Putamen (tissue), 1 donor: ENCODE data around the gene ENOX1.
A peak's percentile ranks its signal among the peaks of the same experiment; 100 is the strongest.

ENCODE experiments used
- DNase-seq: peaks from one replicate; pipeline ENCODE4 v3.0.0-alpha.2; 2016; ENCODE audit warnings: low spot score

The ENOX1 gene

GRCh38 chr13:43608400-43609137, 178.2 kb downstream of the ENOX1 start:
- DNase-seq: no peak

DNA sequence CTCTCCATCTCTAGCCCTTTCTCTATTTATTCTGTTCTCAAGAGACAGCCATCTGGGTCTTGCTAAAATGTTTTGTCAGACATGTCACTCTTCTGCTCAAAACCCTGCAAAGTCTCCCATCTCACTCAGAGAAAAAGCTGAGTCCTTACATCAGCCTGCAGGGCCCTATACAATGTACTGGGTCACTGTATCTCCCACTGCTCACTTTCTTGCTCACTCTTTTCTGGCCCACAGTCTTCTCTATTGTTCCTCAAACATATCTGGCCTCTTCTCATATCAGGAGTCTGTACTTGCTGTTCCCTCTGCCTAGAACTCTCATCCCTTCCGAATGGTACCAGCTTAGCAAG, 189.2 kb downstream of the ENOX1 start:
- DNase-seq: no peak

DNA sequence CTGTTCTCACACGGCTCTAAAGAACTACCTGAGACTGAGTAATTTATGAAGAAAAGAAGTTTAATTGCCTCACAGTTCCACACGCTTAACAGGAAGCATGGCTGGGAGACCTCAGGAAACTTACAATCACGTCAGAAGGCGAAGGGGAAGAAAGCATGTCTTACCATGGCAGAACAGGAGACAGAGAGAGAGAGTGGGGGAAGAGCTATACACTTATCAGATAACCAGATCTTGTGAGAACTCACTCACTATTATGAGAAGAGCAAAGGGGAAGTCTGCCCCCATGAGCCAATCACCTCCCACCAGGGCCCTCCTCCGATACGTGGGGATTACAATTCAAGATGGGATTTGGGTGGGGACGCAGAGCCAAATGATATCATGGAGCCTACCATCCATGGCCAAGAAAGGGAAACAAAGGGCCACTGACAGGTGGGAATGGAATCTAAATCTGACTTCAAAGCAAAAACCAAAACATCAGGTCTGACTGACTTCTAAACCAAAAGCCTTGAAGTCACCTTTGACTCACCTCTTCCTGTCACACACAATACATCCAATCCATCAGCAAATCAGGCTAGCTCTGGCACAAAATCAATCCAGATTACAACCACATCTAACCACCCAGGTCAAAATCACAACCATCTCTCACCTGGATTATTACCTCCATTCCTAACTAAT, 189.7 kb downstream of the ENOX1 start:
- DNase-seq: no peak

DNA sequence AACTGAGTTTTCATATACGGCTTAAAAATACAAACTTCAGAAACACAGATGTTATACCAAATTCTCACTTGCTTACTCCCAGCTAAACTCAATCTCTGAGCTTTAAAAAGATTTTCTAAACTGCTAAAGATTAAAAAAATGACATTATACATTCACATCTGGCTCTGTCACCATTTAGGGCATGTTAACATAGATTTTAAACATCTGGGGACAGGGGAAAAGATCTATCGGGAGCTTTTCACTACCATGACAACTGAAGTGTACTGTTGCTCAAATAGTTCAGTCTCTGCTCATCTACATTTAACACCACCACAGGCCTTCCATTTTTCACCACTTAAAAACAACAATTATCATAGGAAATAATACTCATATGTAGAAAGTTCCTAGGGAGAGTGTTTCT, 190.8 kb downstream of the ENOX1 start:
- no peak for DNase-seq

- DNase-seq: no peak
Measured at GRCh38 chr13:43587376-43587775, 199.4 kb downstream of the ENOX1 start.

DNA sequence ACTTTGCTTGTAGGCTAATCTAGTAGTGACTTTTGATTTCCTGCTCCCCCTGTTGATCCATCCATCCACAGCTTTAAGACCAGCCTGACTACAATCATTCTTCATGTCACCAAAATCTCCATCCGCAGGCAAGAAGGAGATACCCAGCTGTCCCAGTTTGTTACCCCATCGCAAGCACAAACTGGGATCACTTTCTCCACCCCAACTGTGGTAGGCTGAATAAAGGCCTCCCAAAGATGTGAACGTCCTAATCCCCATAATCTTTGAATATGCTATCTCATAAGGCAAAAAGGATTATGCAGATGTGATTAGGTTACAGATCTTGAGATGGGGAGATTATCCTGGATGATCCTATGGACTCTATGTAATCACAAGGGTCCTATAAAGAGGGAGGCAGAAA, 202.0 kb downstream of the ENOX1 start:
- no peak for DNase-seq

GRCh38 chr13:43583321-43583720, 203.5 kb downstream of the ENOX1 start:
- no peak for DNase-seq

DNA sequence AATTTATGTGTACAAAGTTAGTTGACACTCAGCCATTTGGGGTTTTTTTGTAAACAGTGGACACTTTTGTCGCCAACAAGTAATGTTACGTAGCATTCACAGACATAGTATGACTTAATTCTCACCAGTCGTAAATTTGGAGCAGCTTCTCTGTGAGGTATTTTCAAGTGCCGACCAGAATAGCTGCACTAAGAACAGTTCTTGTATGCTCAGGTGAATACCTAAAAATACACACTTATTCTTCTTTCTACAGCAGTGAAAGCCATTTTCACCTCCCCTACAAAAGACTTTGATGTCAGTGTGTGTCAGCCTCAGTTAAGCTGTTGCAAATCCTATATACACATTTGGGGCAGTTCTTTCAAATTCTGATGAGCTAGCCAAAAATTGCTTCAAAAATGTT, 206.5 kb downstream of the ENOX1 start:
- peak; percentile 57 for DNase-seq

DNA sequence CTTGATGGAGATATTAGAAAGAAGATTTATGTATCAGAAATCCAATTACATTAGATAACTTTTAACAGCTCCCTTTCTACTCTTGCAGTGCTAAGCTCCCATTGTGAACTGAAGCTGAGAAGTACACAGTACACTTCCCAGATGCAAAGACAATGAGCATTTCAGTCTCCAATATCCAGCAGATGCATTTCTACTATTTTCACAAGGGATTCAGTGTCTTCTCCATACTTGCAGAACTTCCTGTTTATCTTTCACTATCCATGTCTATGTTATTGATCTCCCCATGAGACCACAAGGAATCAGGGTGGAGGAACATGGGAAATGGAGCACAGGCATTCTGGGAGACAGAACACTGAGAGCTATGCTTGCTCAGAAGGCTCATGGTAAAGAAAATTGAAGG, 207.5 kb downstream of the ENOX1 start:
- DNase-seq: peak; percentile 77

GRCh38 chr13:43574605-43575004, 212.2 kb downstream of the ENOX1 start:
- DNase-seq: no peak

GRCh38 chr13:43573802-43574514, 212.8 kb downstream of the ENOX1 start:
- no peak for DNase-seq

GRCh38 chr13:43573361-43573740, 213.4 kb downstream of the ENOX1 start:
- no peak for DNase-seq

GRCh38 chr13:43572656-43573360, 214.0 kb downstream of the ENOX1 start:
- DNase-seq: no peak

DNA sequence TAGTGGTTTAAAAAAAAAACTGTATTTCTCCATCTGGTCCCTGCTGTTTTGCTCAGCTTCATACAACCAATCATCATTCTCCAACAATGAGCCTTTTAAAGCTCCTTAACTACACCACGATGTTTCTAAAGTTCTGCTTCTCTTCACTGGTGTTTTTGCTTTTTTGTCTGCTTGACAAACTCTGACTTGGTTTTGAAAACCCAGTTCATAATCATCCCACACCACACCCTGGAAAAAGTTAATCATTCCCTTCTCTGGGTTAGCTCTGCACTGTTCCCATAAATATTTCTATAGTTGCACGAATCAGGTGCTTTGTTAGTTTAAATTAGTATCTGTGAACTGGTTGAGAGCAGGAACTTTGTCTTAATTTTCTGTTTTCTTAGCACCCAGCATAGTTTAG, 217.1 kb downstream of the ENOX1 start:
- no peak for DNase-seq

- DNase-seq: no peak
Measured at GRCh38 chr13:43567608-43568007, 219.2 kb downstream of the ENOX1 start.

GRCh38 chr13:43564952-43565351, 221.8 kb downstream of the ENOX1 start:
- DNase-seq: no peak

DNA sequence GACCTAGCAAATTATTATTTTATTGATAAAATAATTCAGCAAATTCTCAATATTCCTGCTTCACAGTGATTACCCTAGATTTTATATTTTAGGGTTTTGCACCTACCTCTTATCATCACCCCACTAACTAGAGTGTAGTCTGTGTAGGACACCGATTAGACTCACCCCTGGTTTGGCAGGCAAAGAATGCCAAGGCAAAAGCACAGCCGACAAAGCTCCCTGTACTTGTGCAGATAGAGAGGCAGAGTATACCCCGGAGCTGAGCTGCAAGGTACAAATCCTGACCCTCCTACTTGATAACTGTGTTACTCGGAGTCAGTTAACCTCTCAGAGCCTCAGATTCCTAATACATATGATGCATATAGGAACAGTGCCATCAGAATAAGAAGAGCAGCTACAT, 225.7 kb downstream of the ENOX1 start:
- DNase-seq: no peak

GRCh38 chr13:43558939-43559338, 227.8 kb downstream of the ENOX1 start:
- no peak for DNase-seq

DNA sequence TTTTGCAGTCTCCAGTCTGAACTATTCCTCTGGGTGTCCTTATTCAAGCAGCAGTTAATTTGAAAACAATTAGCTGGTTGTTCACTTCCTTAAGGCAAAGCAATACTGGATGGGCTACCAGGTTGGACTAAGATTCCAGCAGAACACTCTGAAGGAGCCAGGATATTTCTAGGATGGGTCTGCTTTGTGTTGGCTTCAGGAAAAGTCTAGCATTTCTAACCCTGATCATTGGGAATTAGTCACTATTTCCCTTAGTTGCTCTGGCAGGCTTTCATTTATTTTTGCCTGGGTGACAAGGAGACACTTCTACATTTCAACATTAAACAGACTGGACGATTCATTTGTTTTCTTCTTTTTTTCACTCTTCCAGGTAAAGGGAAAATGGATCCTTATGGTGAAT, 228.4 kb downstream of the ENOX1 start:
- no peak for DNase-seq

DNA sequence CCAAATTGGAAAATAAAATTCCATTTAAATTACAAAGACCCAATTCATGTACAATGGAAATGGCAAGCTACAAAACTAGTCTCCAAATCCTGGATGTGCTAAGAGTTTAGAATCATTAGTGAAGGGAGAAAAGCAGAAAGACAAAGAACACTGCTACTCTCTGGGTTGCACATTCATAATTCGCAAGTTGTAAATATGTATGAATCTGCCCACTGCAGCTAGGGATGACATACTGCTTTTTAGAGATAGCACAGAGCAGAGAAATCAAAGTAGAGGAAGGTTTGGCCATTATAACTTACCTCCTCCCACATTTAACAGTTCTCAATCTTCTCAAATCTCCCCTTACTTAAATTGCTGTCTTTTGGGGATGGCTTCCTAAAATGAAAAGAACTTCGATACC, 231.1 kb downstream of the ENOX1 start:
- DNase-seq: no peak

GRCh38 chr13:43551897-43552456, 234.8 kb downstream of the ENOX1 start:
- no peak for DNase-seq

DNA sequence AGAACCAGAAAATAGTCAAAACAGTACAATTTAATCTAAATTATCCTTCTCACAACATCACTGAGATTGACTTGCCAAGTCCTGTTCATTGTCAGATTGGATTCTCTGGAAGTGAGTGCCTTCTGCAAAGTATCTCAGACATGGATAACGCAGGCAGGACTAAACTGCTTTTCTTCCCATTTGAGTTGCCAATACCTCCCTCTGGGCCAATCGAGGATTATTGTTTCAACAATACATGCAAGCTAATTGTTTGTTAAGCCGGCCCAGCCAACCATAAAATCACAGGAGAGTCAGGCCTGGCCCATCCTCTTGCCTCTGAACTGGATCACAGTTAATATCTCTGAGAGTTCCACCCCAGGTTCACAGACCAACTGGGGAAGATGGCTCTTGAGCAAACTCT, 240.0 kb downstream of the ENOX1 start:
- DNase-seq: no peak
